Measurements from ENCODE around the gene LDLRAD3. TPM values are rescaled to one million over a fixed set of nuclear protein-coding genes. Genes with fewer than 3 reads are reported as not detected.

LDLRAD3 gene
- total and polyA plus RNA-seq, 12 donors, result 0.87 to 5.1 (median 1.7) TPM

- no peak for TF ChIP-seq CTCF (IDR thresholded peaks at IDR 0.05)
- intact Hi-C loops (cut with DNase I), result no loop called here
- peaks cover 0 to 4% (median 0%) of the 10 kb centered on the region in 9 donors for H3K4me1 ChIP-seq
Measured at GRCh38 chr11:36238881-36239280, 295.0 kb downstream of the LDLRAD3 start.

GRCh38 chr11:36239636-36240035, 295.8 kb downstream of the LDLRAD3 start:
- Histone ChIP-seq H3K27me3 (peaks cover 0 to 7% (median 0%) of the 10 kb centered on the region in 7 donors), H3K9me3 (no peaks in the 10 kb centered on the region), H3K4me3 (no peak overlapping the region), H3K36me3 (no peaks in the 10 kb centered on the region), H3K4me1 (peaks cover 0 to 7% (median 0%) of the 10 kb centered on the region in 9 donors), H3K27ac (no peak overlapping the region)
- TF ChIP-seq CTCF (IDR thresholded peaks at IDR 0.05), result no peak
- ATAC-seq (no peak), DNase-seq (no peak)
- intact Hi-C loops (cut with DNase I), result no loop called here
- WGBS, 2 donors, result 92 to 98% methylated on average over 3 of the region's 3 CpGs

More at GRCh38 chr11:36238881-36239280, 295.0 kb downstream of the LDLRAD3 start:
- ATAC-seq (no peak), DNase-seq (no peak)
- H3K27ac ChIP-seq, result no peak overlapping the region
- no peaks in the 10 kb centered on the region for H3K36me3 ChIP-seq
- no peak overlapping the region for H3K4me3 ChIP-seq
- no peaks in the 10 kb centered on the region for H3K9me3 ChIP-seq
- WGBS, 2 donors, result 93% methylated on average over 1 of the region's 1 CpG
- H3K27me3 ChIP-seq, result peaks cover 0 to 7% (median 0%) of the 10 kb centered on the region in 7 donors

GRCh38 chr11:36240173-36240572, 296.3 kb downstream of the LDLRAD3 start:
- no peak overlapping the region for H3K4me3 ChIP-seq
- peaks cover 0 to 7% (median 0%) of the 10 kb centered on the region in 7 donors for H3K27me3 ChIP-seq
- DNase-seq (no peak), ATAC-seq (no peak)
- no peak overlapping the region for H3K27ac ChIP-seq
- intact Hi-C loops (cut with DNase I), result no loop called here
- 78 to 79% methylated on average over 4 of the region's 4 CpGs for WGBS, 2 donors
- H3K9me3 ChIP-seq, result no peaks in the 10 kb centered on the region
- TF ChIP-seq CTCF (IDR thresholded peaks at IDR 0.05), result no peak
- H3K4me1 ChIP-seq, result peaks cover 0 to 7% (median 0%) of the 10 kb centered on the region in 9 donors
- H3K36me3 ChIP-seq, result no peaks in the 10 kb centered on the region

GRCh38 chr11:36240801-36241200, 296.9 kb downstream of the LDLRAD3 start:
- H3K4me1 ChIP-seq, result peaks cover 0 to 7% (median 0%) of the 10 kb centered on the region in 9 donors
- 91 to 93% methylated on average over 4 of the region's 4 CpGs for WGBS, 2 donors
- peaks cover 0 to 7% (median 0%) of the 10 kb centered on the region in 7 donors for H3K27me3 ChIP-seq
- no peak for TF ChIP-seq CTCF (IDR thresholded peaks at IDR 0.05)
- no peak overlapping the region for H3K4me3 ChIP-seq
- intact Hi-C loops (cut with DNase I), result no loop called here
- H3K27ac ChIP-seq, result no peak overlapping the region
- no peaks in the 10 kb centered on the region for H3K9me3 ChIP-seq
- ATAC-seq (no peak), DNase-seq (no peak)
- H3K36me3 ChIP-seq, result no peaks in the 10 kb centered on the region
